AG09319 (cell line): ENCODE results near the gene CPLANE2.

ENCODE experiments used
- DNase-seq: peaks from one replicate; pipeline ENCODE4 v3.0.0-alpha.2; 2010; ENCODE audit warnings: low read depth; ENCODE audit errors: extremely low read depth
- CTCF ChIP-seq: IDR thresholded peaks from 2 replicates; pipeline ENCODE4 v1.5.1; 2011; ENCODE audit warnings: low read depth, mild to moderate bottlenecking, inconsistent platforms, low read length, moderate library complexity

The CPLANE2 gene

GRCh38 chr1:16236511-16237342, at the start of gene CPLANE2:
TSS of gene CPLANE2 (minus strand) at chr1:16237183. CDS start at chr1:16236742, 441 bp downstream.
- peak; percentile 75 for DNase-seq
- peak; percentile 3 for TF ChIP-seq CTCF

- no peak for DNase-seq
- no peak for TF ChIP-seq CTCF
Measured at GRCh38 chr1:16286122-16286521, 49.1 kb upstream of the CPLANE2 start.

GRCh38 chr1:16281765-16282164, 44.8 kb upstream of the CPLANE2 start:
- TF ChIP-seq CTCF: no peak
- no peak for DNase-seq

GRCh38 chr1:16279186-16279585, 42.2 kb upstream of the CPLANE2 start:
- no peak for TF ChIP-seq CTCF
- no peak for DNase-seq

GRCh38 chr1:16276302-16277030, 39.5 kb upstream of the CPLANE2 start:
- TF ChIP-seq CTCF: no peak
- no peak for DNase-seq

- no peak for TF ChIP-seq CTCF
- DNase-seq: no peak
Measured at GRCh38 chr1:16275591-16275990, 38.6 kb upstream of the CPLANE2 start.

- DNase-seq: no peak
- TF ChIP-seq CTCF: no peak
Measured at GRCh38 chr1:16267690-16268180, 30.8 kb upstream of the CPLANE2 start.
